ENCODE measurements around the gene AFF3.
"Not testable (repeated sequence)": the region's sequence is repeated elsewhere in the genome, so short reads cannot be mapped to it uniquely, and the experiment has no call there.

The AFF3 gene

DNA sequence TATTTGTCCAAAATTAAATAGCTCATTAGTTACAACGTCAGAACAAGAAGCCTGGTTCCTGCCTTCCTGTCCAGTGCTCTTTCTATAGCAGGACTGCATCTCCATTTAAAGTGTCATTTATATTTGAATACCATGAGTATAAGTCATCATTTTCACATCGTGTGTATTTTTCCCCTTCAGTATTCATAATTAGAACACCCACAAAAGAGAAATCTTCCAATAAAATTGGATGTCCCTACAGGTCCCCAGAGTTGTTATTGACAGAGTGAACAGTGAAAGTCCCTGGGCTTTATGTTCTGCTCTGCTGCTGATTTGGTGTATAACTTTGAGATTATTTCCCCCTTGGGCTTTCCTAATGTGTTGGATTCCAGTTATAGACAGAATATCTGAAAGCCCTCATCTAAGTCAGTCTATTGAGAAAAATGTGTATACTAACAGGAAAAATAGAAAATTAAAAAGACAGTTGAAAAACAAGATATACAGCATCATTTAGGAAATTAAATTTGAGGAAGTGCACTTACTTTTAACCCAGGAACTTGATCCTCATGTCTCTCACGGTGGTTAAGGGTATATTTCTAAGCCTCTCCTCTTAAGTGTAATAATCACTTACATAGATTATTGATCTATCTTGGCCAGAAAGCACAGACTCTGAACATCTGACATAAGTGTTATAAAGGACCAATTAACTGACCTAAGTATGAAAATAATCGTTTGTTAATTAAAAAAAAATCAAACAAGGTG lies 637.4 kb downstream of the AFF3 start:
- no peak for DNase-seq

DNA sequence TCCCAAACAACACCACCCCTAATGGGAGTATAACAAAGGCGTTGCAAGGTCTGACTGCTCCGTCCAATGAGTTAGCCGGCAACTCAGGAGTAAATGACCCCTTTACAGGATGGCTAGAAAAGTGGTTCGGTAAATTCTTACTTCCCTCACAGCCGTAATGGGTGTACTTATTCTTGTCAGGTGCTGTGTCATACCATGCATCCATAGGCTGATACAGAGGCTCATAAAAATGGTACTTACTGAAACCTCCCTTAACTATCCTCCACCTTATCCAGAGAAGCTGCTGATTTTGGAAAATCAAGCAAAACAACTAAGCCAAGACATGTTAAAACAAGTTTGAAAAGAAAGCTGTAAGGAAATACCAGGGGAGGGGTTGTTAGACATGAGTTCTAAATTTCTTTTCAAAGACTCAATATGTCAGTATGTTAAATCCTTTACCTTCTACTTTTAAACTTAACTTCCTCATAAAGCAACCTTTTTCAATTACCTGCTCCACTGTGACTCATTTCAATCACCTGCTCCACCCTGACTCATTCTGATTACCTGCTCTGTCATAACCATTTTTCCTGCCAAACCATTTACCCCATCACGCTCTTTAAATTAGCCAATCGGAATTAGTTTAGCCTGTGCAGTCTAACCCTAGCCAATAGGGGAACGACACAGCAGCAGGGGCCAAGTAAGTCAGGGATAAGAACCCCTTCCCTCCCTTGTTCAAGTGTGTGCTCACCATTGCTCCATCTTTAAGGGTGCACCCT lies 638.6 kb downstream of the AFF3 start:
- DNase-seq: not testable (repeated sequence)

DNA sequence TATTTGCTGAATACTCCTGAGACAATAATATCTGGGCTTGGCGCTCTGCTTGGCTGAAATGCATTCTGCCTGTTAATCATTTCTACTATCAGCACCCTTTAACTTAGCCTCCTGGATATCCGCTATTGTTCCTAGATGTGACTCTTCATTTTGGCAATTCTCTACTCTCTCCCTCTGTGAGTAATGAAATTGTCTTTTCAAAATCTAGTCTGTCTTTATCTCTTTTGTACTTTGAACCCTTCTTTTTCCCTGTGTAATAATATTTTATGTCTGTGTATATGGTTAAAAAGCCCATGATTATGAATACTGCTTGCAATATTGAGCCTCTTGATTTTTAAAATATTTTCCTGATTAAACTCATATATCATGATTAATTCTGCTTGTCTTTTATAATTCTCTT lies 646.4 kb downstream of the AFF3 start:
- no peak for DNase-seq

Data from stimulated activated CD4-positive, alpha-beta T cell treated with anti-CD3 and anti-CD28 coated beads, Interleukin-4, amount 100 ng/mL, for 4 hours (primary cell).